Epithelial cell of proximal tubule (primary cell): ENCODE data around the gene PRKN. TPM values are rescaled to one million over a fixed set of nuclear protein-coding genes. Genes with fewer than 3 reads are reported as not detected.

Experiments
- DNase-seq: peaks from one replicate; pipeline ENCODE4 v3.0.0-alpha.2; 2011; ENCODE audit warnings: low read depth
- H3K4me3 ChIP-seq: 2 replicates; pipeline ENCODE4 v1.5.1; 2011; ENCODE audit warnings: low read depth, mild to moderate bottlenecking, low read length
- total RNA-seq: library from RNA; depleted of rRNA; stranded (reverse); fragments of >200 nt; gene quantifications from 2 replicates; pipeline ENCODE4 v1.2.3, GENCODE V29; 2015
- TF ChIP-seq, protein P1 (sequence below): conservative IDR thresholded peaks from 2 replicates; pipeline ENCODE4 v1.5.1; 2012; ENCODE audit warnings: low read depth, mild to moderate bottlenecking, low read length

PRKN gene
- total RNA-seq, 1 donor from 2014 or later: 0.58 TPM

- no peak overlapping the region for H3K4me3 ChIP-seq
- TF ChIP-seq, protein P1, sequence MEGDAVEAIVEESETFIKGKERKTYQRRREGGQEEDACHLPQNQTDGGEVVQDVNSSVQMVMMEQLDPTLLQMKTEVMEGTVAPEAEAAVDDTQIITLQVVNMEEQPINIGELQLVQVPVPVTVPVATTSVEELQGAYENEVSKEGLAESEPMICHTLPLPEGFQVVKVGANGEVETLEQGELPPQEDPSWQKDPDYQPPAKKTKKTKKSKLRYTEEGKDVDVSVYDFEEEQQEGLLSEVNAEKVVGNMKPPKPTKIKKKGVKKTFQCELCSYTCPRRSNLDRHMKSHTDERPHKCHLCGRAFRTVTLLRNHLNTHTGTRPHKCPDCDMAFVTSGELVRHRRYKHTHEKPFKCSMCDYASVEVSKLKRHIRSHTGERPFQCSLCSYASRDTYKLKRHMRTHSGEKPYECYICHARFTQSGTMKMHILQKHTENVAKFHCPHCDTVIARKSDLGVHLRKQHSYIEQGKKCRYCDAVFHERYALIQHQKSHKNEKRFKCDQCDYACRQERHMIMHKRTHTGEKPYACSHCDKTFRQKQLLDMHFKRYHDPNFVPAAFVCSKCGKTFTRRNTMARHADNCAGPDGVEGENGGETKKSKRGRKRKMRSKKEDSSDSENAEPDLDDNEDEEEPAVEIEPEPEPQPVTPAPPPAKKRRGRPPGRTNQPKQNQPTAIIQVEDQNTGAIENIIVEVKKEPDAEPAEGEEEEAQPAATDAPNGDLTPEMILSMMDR: no peak
- DNase-seq: no peak
These were observed 536.6 kb downstream of the PRKN start for GRCh38 chr6:162190981-162191380.

DNA sequence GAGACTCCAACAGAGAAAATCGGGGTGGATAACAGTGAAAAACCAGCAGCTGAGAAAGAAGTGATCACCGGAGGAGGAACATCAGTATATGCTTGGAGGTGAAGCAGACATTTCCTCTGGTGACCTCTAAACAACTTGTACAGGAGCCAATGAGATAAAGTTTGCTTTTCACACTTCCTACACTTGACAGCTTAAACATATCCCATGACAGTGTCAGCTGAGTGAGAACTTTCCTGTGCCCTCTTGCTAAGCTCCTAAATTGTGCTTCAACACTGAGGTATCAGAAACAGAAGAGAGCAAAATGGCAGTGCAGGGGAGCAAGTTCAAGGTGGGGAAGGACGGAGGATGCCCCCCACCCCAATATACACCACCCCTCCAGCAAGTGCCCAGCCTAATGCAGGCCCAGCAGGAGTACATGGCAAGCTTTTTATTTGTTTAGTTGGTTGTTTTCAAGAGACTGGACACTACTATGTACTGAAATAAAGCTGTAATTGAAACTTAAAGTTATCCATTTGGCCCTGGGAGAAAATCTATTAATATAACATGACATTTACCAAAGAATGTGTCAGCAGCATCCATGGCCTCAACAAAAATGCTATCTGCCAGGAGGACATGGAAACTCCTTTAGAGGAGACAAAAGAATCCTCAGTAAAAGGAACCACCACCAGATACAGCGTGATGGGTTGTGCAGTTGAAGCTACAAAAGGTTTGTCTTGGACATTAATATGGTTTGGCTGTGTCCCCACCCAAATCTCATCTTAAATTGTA lies 540.2 kb downstream of the PRKN start:
- H3K4me3 ChIP-seq: no peak overlapping the region
- DNase-seq: no peak
- TF ChIP-seq, protein P1: no peak

GRCh38 chr6:162184465-162184864 lies 543.1 kb downstream of the PRKN start:
- DNase-seq: no peak
- no peak overlapping the region for H3K4me3 ChIP-seq
- TF ChIP-seq, protein P1: no peak

- TF ChIP-seq, protein P1: no peak
- no peak overlapping the region for H3K4me3 ChIP-seq
- no peak for DNase-seq
These were observed 545.7 kb downstream of the PRKN start for GRCh38 chr6:162181741-162182401.

DNA sequence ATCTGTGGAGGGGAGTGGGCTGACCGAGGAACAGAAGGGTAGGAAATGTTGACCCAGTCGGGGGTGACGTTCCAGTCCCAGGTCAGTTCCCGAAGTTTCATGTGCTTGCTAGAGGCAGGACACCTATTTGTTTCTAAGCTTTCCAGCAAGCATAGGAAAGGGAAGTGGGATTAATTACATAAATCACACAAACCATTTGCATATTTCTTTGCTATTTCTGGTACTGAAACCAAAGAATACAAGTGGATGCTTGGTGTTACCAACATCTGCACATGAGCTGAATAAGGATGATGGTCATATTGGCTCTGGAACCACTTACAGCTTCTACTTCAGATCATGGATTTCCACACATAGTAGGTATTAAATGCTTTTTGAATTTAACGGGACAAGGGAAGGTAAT lies 546.5 kb downstream of the PRKN start:
- no peak overlapping the region for H3K4me3 ChIP-seq
- no peak for DNase-seq
- TF ChIP-seq, protein P1: no peak

- H3K4me3 ChIP-seq: no peak overlapping the region
- no peak for DNase-seq
- TF ChIP-seq, protein P1: no peak
These were observed 548.2 kb downstream of the PRKN start for GRCh38 chr6:162179196-162179951.
